Activated CD8-positive, alpha-beta memory T cell treated with anti-CD3 and anti-CD28 coated beads for 48 hours (primary cell): ENCODE results near the gene CCDC137.

Experiments used
- DNase-seq, 3 experiments: peaks; one replicate each; pipeline ENCODE4 v3.0.0-alpha.2; 2020; ENCODE audit warnings: low read depth in 2 of 3, low spot score in 2 of 3

Gene CCDC137

DNA sequence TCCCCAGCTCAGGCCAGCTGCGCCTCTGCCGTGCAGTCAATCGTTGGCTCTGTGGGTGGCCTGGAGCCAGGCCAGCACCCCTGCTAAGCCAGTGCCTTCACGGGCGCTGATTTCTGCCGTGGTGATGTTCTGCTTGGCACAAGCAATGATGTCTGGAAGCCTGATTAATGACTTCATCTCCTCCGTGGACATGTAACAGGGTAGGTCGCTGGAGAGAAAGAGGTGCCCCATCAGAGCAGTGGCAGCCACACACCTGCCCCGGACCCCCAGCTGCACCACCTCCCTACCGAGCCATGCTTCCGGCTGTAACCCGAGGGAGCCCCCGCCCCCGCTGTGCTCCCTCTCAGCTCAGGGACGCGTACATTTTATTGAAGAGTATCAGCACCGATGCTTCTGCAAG lies 15.1 kb downstream of the CCDC137 start:
- no peak for DNase-seq

DNA sequence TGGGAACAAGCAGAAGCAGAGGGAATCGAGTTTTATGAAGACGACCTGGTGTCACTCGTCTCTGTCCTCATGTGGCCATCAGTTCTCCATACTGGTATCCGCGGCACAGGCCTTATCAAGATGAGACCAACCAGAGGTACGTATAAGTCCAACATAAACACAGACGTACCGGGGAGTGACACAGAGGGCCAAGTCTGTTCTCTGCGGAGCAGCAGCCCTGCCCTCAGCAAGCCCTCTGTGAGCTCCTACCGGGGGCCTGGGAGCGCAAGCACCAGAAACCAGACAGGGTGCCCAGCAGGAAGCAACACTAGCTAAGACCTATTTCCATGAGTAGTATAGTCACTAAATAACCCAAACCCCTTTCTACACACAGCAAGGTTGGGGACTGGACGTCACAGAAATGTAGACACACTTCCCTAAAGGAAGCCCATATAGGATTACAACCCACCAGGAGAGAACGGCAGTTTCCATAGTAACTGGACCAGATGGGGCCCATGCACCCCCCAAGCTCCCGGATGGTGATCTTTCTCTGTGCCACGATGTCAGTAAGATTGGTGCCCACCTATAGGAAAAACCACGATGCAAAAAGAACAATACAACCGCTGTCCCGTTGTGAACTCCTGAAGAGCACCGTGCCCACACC lies 16.1 kb downstream of the CCDC137 start:
- DNase-seq: no peak

GRCh38 chr17:81683208-81683583 lies 16.7 kb downstream of the CCDC137 start:
- no peak for DNase-seq

- DNase-seq: peak; percentile 93 to 97 (median 95)
Observed at GRCh38 chr17:81683584-81684441, 17.3 kb downstream of the CCDC137 start, which contains the start of the genes ARL16 and HGS. Gene ARL16, minus strand, starts transcription at chr17:81683797. Its CDS starts 44 bp downstream, at chr17:81683753. Gene HGS, plus strand, starts transcription at chr17:81684011. Its CDS starts 56 bp downstream, at chr17:81684067.

DNA sequence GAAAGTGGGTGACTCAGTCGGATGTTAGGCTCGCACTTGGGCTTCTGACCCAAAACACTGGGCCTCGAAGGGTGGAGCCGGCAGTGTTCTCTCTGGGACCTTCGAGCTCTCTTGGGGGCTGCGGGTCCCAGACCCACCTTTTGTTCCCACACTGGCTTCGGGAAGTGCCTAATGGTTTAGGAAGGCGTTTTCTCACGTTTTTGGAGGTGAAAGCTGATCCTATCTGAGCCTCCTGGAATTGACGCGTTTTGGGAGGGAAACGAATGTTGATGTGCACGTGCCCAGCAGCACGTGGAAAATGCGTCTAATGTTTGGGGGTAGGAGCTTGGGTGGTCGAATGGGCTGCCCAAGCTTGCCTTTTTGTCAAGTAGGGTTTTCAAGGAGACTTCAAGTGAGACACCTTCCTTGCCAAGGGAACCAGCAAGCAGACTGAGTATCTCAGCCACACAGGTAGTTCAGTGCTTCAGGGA lies 17.9 kb downstream of the CCDC137 start:
- DNase-seq: no peak

DNA sequence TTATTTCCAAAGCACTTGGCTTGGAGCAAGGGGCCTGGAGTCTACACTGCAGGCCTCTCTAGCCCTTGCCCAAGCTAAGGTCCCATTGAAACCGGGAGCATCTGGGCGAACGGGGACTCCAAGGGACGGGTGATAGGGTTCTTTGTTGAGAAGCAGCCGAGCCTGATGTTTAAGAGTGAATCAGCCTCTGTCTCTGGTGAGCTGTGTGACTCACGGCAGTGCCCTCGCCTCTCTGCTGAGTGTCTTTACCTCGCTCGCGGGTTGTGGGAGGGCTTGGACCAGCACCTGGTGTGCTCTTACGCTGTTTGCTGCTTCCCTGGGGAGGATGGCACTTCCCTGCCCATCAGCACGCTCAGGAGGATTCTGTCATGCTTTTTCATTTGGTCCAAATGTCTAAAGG lies 18.6 kb downstream of the CCDC137 start:
- no peak for DNase-seq

GRCh38 chr17:81686614-81687013 lies 20.1 kb downstream of the CCDC137 start:
- no peak for DNase-seq

DNA sequence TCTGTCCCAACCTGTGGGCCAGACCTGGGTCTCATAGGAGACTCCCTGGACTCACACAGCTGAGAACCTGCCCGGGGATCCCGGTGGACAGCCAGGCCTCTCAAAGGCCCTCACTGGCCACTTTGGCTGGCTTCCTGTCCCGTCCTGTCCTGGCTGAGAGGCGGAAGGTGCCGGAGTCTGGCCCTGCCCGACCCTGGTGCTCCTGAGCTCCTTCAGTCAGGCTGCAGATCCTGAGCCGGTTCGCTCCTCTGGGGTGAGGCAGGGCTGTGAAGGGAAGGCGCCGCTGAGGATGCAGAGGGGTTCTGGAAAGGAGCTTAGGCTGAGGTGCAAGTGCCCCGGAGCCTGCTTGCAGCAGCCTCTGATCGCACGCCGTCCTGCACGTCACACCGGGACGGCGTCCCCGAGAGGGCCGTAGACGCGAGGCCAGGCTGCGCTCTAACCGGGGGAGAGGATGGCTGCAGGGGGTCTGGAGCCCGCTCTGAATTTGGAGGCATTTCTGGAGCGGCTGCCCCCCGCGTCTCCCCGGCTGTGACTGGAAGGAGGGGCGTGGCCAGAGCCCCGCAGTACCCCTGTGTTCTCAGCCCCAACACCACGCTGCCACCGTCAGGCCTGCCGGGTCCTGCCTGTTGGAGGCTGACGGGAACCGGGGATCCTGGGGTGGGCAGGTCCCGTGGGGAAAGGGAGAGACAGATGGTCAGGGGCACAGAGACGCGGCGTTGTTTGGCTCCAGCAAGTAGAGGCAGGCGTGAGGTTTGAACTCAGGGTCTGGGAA lies 21.4 kb downstream of the CCDC137 start:
- no peak for DNase-seq

GRCh38 chr17:81688616-81689015 lies 22.1 kb downstream of the CCDC137 start:
- DNase-seq: no peak

DNA sequence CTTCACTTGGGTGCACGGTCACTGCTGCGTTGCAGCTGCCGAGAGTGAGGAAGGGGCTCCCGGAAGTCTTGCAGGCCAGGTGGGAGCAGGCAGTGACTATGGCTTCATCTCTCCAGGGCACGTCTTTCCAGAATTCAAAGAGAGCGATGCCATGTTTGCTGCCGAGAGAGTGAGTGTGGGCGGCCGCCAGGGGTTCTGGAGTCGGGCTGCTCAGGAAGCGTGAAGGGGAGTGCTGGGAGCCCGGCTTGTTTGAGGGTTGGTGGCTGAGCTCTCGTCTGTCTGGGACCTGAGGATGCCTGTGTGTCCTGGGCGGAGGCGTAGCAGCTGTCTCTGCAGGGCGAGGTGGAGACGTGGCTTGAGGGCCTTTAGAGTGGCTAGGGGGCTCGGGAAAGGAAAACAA lies 23.5 kb downstream of the CCDC137 start:
- no peak for DNase-seq

GRCh38 chr17:81690549-81690948 lies 24.0 kb downstream of the CCDC137 start:
- DNase-seq: no peak

GRCh38 chr17:81691196-81691595 lies 24.7 kb downstream of the CCDC137 start:
- no peak for DNase-seq

DNA sequence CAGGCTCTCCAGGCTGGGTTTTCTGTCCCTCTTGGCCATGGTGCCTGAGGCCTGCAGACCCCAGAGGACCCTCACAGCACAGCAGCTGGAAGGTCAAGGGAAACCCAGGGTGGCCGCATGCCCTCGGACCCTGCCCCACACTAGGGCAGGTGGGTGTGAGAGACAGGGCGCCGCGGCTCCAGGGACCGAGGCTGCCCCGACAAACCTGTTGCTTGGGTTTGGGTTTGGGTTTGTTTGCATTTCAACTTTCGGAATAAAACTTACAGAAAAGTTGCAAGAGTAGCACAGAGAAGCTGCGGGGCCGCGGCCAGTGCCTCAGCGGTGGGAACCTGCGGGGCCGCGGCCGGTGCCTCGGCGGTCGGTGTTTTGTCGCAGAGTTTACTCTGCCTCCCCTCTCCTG lies 25.1 kb downstream of the CCDC137 start:
- no peak for DNase-seq

DNA sequence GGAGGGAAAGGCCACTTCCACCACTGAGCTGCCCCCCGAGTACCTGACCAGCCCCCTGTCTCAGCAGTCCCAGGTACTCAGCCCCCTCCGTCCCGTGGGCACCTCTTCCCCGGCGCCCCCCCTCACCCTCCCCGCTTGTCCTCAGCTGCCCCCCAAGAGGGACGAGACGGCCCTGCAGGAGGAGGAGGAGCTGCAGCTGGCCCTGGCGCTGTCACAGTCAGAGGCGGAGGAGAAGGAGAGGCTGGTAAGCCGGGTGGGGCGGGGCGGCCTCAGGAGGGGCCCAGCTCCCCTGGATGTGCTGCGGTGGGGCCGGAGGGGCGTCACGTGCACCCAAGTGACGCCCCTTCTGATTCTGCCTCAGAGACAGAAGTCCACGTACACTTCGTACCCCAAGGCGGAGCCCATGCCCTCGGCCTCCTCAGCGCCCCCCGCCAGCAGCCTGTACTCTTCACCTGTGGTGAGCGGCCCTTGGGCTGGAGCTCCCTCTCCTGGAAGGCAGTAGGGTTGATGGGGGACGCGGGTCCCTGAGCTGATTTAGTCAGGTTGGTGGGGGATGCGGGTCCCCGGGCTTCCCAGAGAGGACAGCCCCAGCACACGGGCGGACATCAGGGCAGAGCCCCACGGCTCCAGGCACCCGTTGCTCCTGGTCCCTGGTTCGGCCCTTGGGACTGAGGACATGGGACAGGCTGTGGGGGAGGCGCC lies 27.1 kb downstream of the CCDC137 start:
- DNase-seq: no peak

GRCh38 chr17:81694810-81695209 lies 28.3 kb downstream of the CCDC137 start:
- DNase-seq: no peak

GRCh38 chr17:81695211-81695610 lies 28.7 kb downstream of the CCDC137 start:
- DNase-seq: no peak

DNA sequence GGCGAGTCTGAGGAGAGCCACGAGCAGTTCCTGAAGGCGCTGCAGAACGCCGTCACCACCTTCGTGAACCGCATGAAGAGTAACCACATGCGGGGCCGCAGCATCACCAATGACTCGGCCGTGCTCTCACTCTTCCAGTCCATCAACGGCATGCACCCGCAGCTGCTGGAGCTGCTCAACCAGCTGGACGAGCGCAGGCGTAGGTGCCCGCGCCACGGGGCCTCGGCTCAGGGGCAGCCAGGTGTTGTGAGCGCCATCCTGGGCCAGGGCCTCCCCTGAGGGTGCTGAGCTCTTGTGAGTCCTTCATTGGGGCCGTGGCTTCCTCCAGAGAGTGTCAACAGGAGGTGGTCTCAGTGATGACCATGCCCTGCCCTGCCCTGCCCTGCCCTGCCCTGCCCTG lies 29.3 kb downstream of the CCDC137 start:
- no peak for DNase-seq

- no peak for DNase-seq
Observed at GRCh38 chr17:81696218-81696941, 29.8 kb downstream of the CCDC137 start.

- DNase-seq: no peak
Observed at GRCh38 chr17:81697261-81698044, 30.9 kb downstream of the CCDC137 start.
